Heart right ventricle (tissue), 16 donors: Measurements from ENCODE around the gene DNM3. TPM values are rescaled to one million over a fixed set of nuclear protein-coding genes. Genes with fewer than 3 reads are reported as not detected.

ENCODE experiments used
- ATAC-seq, 8 donors: fragments of 200-7000 bp; cut with Tn5 transposase; one replicate each; pipeline ENCODE4 v1.9.1; 2020; ENCODE audit warnings: mild to moderate bottlenecking in 8 of 8, moderate library complexity in 8 of 8, moderate number of reproducible peaks in 1 of 8
- DNase-seq, 2 donors: peaks; one replicate each; pipeline ENCODE4 v3.0.0-alpha.2; 2020
- H3K27ac ChIP-seq, 10 donors: fragments of 200-600 bp; sonication (generic) in 2 of 10; one replicate each; pipeline versions ENCODE4 v1.5.0 to v1.8.0; 2020 to 2022; ENCODE audit warnings: mild to moderate bottlenecking in 3 of 10
- H3K27me3 ChIP-seq, 7 donors: fragments of 200-600 bp; one replicate each; pipeline ENCODE4 v1.8.0; 2021 to 2022; ENCODE audit warnings: mild to moderate bottlenecking in 2 of 7
- H3K36me3 ChIP-seq, 9 donors: fragments of 200-600 bp; sonication (generic) in 1 of 9; one replicate each; pipeline versions ENCODE4 v1.5.0 to v1.8.0; 2020 to 2022; ENCODE audit warnings: mild to moderate bottlenecking in 2 of 9
- H3K4me1 ChIP-seq, 9 donors: fragments of 200-600 bp; sonication (generic) in 1 of 9; one replicate each; pipeline versions ENCODE4 v1.5.0 to v1.8.0; 2020 to 2022; ENCODE audit warnings: mild to moderate bottlenecking in 4 of 9
- H3K4me3 ChIP-seq, 10 donors: fragments of 200-600 bp; sonication (generic) in 2 of 10; one replicate each; pipeline versions ENCODE4 v1.5.0 to v1.8.0; 2020 to 2022; ENCODE audit warnings: mild to moderate bottlenecking in 7 of 10, moderate library complexity in 2 of 10
- H3K9me3 ChIP-seq, 11 donors: fragments of 200-600 bp in 10 of 11; sonication (generic) in 2 of 11; one replicate each; pipeline versions ENCODE4 v1.5.0 to v1.8.0; 2013 to 2022; ENCODE audit warnings: mild to moderate bottlenecking in 2 of 11, control low read depth in 1 of 11, moderate library complexity in 1 of 11
- WGBS, 2 donors: extraction: QIAGEN DNeasy Blood & Tissue Kit; methylation state at CpG; one replicate each; pipeline ENCODE4 v1.1.7; 2013; ENCODE audit warnings: inconsistent platforms in 1 of 2; 5-methylcytosine and 5-hydroxymethylcytosine counted together
- intact Hi-C, 10 donors: fragments of 100-400 bp; cut with DNase I; formaldehyde crosslinking; loops; one replicate each; pipeline versions ENCODE4 v1.11.1 to v1.14.2; 2022
- polyA plus RNA-seq, 2 donors: library from polyadenylated mRNA; stranded (reverse); fragments of 200-250 nt; gene quantifications; one replicate each; pipeline ENCODE4 v1.2.3, GENCODE V29; 2013
- total RNA-seq, 10 donors: library from RNA; stranded (reverse); fragmentation: NEBNext Ultra II Directional in 3 of 10; extraction: Animal tissue kit (Norgen Biotek cat#: 25700) in 3 of 10; gene quantifications; one replicate each; pipeline versions ENCODE4 v1.2.1 to v1.2.4, GENCODE V29; 2021 to 2023
- TF ChIP-seq, protein P1 (sequence below), 9 donors: fragments of 200-600 bp; sonication (generic) in 2 of 9; IDR thresholded peaks; one replicate each; pipeline versions ENCODE4 v1.5.0 to v1.8.0; 2021 to 2022; ENCODE audit warnings: antibody characterized with exemption in 9 of 9, mild to moderate bottlenecking in 5 of 9, moderate library complexity in 1 of 9
- donor health status: Arrhythmogenic right ventricular cardiomyopathy.
- donor health status: ischemic (EF 13 %, LVEDD 7.1; RV severe dilation, severe dysfunction).
- donor health status: healthy with polysubstance abuse.
- donor health status: DM: no; HTN: yes; CAD: no.
- donor health status: DM: no; HTN: no; CAD: no.
- donor health status: ischemic (EF 25% LVEDD 6.9; RV normal size, moderate dysfunction).
- donor health status: ischemic (EF 25% LVEDD 5.7; RV mildly dilated, moderate dysfunction).
- donor health status: healthy.
- donor health status: DM: yes; HTN: yes; CAD: no.
- donor health status: Ischemic cardiomyopathy.
- donor health status: ischemic (EF 35%, LVEDD 5.7; RV mildly dilated, moderate dysfunction).
- donor health status: nonischemic (EF 11% LVEDD 7.7; RV severe dilation, severe dysfunction).
- donor health status: DM: yes; HTN: yes; CAD: no.
- donor health status: PGD.
- donor health status: ischemic (EF 29% LVEDD 5.4; RV normal size, mild dysfunction).
- donor health status: nonischemic (EF 23%, LVEDD 6.1; RV moderate dilation, normal function).

Gene DNM3
- total and polyA plus RNA-seq, 12 donors, result 0.77 to 2.8 (median 2.2) TPM

DNA sequence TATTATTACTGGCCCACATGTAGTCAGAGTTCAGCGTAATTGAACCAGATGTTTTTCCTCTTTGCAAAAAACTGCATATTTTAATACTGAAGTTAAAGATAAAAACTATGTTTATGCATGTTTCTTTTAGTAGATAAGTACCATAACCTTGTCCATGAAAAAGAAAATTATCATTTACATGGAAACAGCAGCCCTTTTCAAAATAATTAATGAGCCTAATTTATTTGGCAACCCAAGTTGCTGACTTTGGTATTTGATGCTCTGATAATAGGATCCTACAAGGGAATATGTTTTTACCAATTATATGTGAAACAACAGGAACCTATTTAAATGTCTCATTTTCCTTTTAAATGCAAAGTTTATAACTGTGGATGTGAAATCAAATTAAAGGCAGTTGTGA, 297.9 kb downstream of the DNM3 start:
- H3K27ac ChIP-seq, result peak overlapping the region in 7 of 10 donors; percentile 13 to 91 (median 86)
- peak in 1 of 8 donors; percentile 30 for ATAC-seq
- intact Hi-C loops, result loop anchor here in 3 of 10 donors (5.0 kb wide), 1 partner anchor 258 kb away; no protein-coding TSS in a partner anchor
- H3K27me3 ChIP-seq, result no peaks in the 10 kb centered on the region
- no peak for DNase-seq
- no peaks in the 10 kb centered on the region for H3K9me3 ChIP-seq
- peaks cover 0 to 33% (median 4%) of the 10 kb centered on the region in 9 donors for H3K4me1 ChIP-seq
- no peaks in the 10 kb centered on the region for H3K36me3 ChIP-seq
- 73 to 79% methylated on average over 1 of the region's 1 CpG for WGBS, 2 donors
- peak overlapping the region in 6 of 10 donors; percentile 55 to 63 (median 58) for H3K4me3 ChIP-seq
- TF ChIP-seq, protein P1, sequence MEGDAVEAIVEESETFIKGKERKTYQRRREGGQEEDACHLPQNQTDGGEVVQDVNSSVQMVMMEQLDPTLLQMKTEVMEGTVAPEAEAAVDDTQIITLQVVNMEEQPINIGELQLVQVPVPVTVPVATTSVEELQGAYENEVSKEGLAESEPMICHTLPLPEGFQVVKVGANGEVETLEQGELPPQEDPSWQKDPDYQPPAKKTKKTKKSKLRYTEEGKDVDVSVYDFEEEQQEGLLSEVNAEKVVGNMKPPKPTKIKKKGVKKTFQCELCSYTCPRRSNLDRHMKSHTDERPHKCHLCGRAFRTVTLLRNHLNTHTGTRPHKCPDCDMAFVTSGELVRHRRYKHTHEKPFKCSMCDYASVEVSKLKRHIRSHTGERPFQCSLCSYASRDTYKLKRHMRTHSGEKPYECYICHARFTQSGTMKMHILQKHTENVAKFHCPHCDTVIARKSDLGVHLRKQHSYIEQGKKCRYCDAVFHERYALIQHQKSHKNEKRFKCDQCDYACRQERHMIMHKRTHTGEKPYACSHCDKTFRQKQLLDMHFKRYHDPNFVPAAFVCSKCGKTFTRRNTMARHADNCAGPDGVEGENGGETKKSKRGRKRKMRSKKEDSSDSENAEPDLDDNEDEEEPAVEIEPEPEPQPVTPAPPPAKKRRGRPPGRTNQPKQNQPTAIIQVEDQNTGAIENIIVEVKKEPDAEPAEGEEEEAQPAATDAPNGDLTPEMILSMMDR (IDR thresholded peaks at IDR 0.05), result no peak

- H3K4me1 ChIP-seq, result peaks cover 0 to 33% (median 4%) of the 10 kb centered on the region in 9 donors
- H3K9me3 ChIP-seq, result no peaks in the 10 kb centered on the region
- H3K4me3 ChIP-seq, result peak overlapping the region in 7 of 10 donors; percentile 47 to 63 (median 58)
- WGBS, 2 donors, result 44 to 63% methylated on average over 3 of the region's 3 CpGs
- TF ChIP-seq, protein P1 (IDR thresholded peaks at IDR 0.05), result no peak
- ATAC-seq (no peak), DNase-seq (no peak)
- intact Hi-C loops, result loop anchor here in 4 of 10 donors (5.0 to 10.0 kb wide), 3 partner anchors 185 to 257 kb away; no protein-coding TSS in a partner anchor
- peak overlapping the region in 8 of 10 donors; percentile 13 to 91 (median 82) for H3K27ac ChIP-seq
- H3K27me3 ChIP-seq, result no peaks in the 10 kb centered on the region
- no peaks in the 10 kb centered on the region for H3K36me3 ChIP-seq
Observed at GRCh38 chr1:172140072-172140471, 298.8 kb downstream of the DNM3 start.

GRCh38 chr1:172140591-172140990, 299.3 kb downstream of the DNM3 start:
- H3K4me3 ChIP-seq, result peak overlapping the region in 9 of 10 donors; percentile 44 to 63 (median 57)
- H3K9me3 ChIP-seq, result no peaks in the 10 kb centered on the region
- ATAC-seq (no peak), DNase-seq (no peak)
- H3K4me1 ChIP-seq, result peaks cover 0 to 37% (median 7%) of the 10 kb centered on the region in 9 donors
- H3K27ac ChIP-seq, result peak overlapping the region in 9 of 10 donors; percentile 34 to 91 (median 77)
- H3K27me3 ChIP-seq, result no peaks in the 10 kb centered on the region
- no peaks in the 10 kb centered on the region for H3K36me3 ChIP-seq
- TF ChIP-seq, protein P1 (IDR thresholded peaks at IDR 0.05), result no peak
- intact Hi-C loops, result loop anchor here in 4 of 10 donors (5.0 to 10.0 kb wide), 3 partner anchors 184 to 257 kb away; no protein-coding TSS in a partner anchor

DNA sequence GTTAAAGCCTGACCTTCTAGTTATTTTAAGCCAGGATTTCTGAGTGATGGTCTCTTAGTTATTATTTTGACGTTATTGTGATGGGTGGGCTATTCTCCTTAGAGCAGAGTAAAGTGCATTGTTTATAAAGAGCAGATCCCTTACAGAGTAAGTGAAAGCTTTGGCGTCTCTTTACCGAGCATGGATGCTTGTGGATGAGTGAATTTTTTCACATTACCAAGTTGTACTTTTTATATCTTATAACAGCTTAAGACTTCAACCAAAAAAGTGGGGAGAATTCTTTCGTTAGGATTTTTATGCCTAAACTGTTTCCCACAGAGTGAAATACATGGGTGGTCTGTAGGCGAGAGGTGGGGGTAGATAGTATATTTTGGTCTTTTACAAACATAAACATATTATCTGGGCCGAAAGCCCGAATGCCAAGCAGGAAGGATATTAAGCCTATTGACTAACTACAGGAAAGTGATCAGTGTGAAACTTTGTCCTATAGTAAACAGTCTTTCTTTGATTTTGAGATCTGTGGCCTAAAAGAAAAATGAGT, 300.1 kb downstream of the DNM3 start:
- intact Hi-C loops, result loop anchor here in 4 of 10 donors (5.0 to 10.0 kb wide), 3 partner anchors 183 to 256 kb away; no protein-coding TSS in a partner anchor
- ATAC-seq (no peak), DNase-seq (no peak)
- Histone ChIP-seq H3K4me1 (peaks cover 0 to 45% (median 13%) of the 10 kb centered on the region in 9 donors), H3K36me3 (no peaks in the 10 kb centered on the region), H3K4me3 (peak overlapping the region in 9 of 10 donors; percentile 44 to 63 (median 57)), H3K9me3 (no peaks in the 10 kb centered on the region), H3K27me3 (no peaks in the 10 kb centered on the region), H3K27ac (peak overlapping the region in 9 of 10 donors; percentile 34 to 91 (median 77))
- WGBS, 2 donors, result 36 to 49% methylated on average over 7 of the region's 7 CpGs
- TF ChIP-seq, protein P1 (IDR thresholded peaks at IDR 0.05), result no peak
